ENCODE data around the gene PTPRR. TPM values are rescaled to one million over a fixed set of nuclear protein-coding genes. Genes with fewer than 3 reads are reported as not detected.

PTPRR gene
- total RNA-seq, 1 donor = not detected

- TF ChIP-seq CTCF (IDR thresholded peaks at IDR 0.05; ENCODE audit: insufficient read depth, low read depth, low read length) = no peak
- no peak overlapping the region for H3K4me3 ChIP-seq (ENCODE audit: low read depth, low read length)
- DNase-seq (ENCODE audit: low read depth) = no peak
Measured at GRCh38 chr12:70652451-70652850, 268.1 kb downstream of the PTPRR start.

- no peak overlapping the region for H3K4me3 ChIP-seq (ENCODE audit: low read depth, low read length)
- TF ChIP-seq CTCF (IDR thresholded peaks at IDR 0.05; ENCODE audit: insufficient read depth, low read depth, low read length) = no peak
- DNase-seq (ENCODE audit: low read depth) = peak; percentile 14
Measured at GRCh38 chr12:70648831-70649230, 271.7 kb downstream of the PTPRR start.

GRCh38 chr12:70648191-70648590 lies 272.3 kb downstream of the PTPRR start:
- no peak for TF ChIP-seq CTCF (IDR thresholded peaks at IDR 0.05; ENCODE audit: insufficient read depth, low read depth, low read length)
- DNase-seq (ENCODE audit: low read depth) = no peak
- H3K4me3 ChIP-seq (ENCODE audit: low read depth, low read length) = no peak overlapping the region

GRCh38 chr12:70646850-70647249 lies 273.7 kb downstream of the PTPRR start:
- no peak for DNase-seq (ENCODE audit: low read depth)
- H3K4me3 ChIP-seq (ENCODE audit: low read depth, low read length) = no peak overlapping the region
- TF ChIP-seq CTCF (IDR thresholded peaks at IDR 0.05; ENCODE audit: insufficient read depth, low read depth, low read length) = no peak

GRCh38 chr12:70645494-70646317 lies 274.8 kb downstream of the PTPRR start:
- TF ChIP-seq CTCF (IDR thresholded peaks at IDR 0.05; ENCODE audit: insufficient read depth, low read depth, low read length) = no peak
- peak overlapping the region; percentile 1 for H3K4me3 ChIP-seq (ENCODE audit: low read depth, low read length)
- peak; percentile 71 for DNase-seq (ENCODE audit: low read depth)

- H3K4me3 ChIP-seq (ENCODE audit: low read depth, low read length) = no peak overlapping the region
- TF ChIP-seq CTCF (IDR thresholded peaks at IDR 0.05; ENCODE audit: insufficient read depth, low read depth, low read length) = no peak
- DNase-seq (ENCODE audit: low read depth) = no peak
Measured at GRCh38 chr12:70644861-70645260, 275.7 kb downstream of the PTPRR start.

GRCh38 chr12:70643939-70644338 lies 276.6 kb downstream of the PTPRR start:
- no peak overlapping the region for H3K4me3 ChIP-seq (ENCODE audit: low read depth, low read length)
- no peak for DNase-seq (ENCODE audit: low read depth)
- TF ChIP-seq CTCF (IDR thresholded peaks at IDR 0.05; ENCODE audit: insufficient read depth, low read depth, low read length) = no peak

Measured in fibroblast of villous mesenchyme (primary cell).